Testis (tissue), 3 donors: ENCODE measurements around the gene PHF19. TPM values are rescaled to one million over a fixed set of nuclear protein-coding genes. Genes with fewer than 3 reads are reported as not detected.

Source experiments
- DNase-seq: peaks from one replicate; pipeline ENCODE4 v3.0.0-alpha.2; 2019
- H3K27ac ChIP-seq, 2 donors: fragments of 200-600 bp; sonication (generic); one replicate each; pipeline ENCODE4 v1.5.1; 2019
- H3K27me3 ChIP-seq: fragments of 200-600 bp; sonication (generic); one replicate; pipeline ENCODE4 v1.5.1; 2019
- H3K36me3 ChIP-seq: fragments of 200-600 bp; sonication (generic); one replicate; pipeline ENCODE4 v1.5.1; 2017; ENCODE audit warnings: low read depth; ENCODE audit errors: missing control alignments
- H3K4me1 ChIP-seq: fragments of 200-600 bp; sonication (generic); one replicate; pipeline ENCODE4 v1.5.1; 2019
- H3K4me3 ChIP-seq, 2 donors: fragments of 200-600 bp; sonication (generic); one replicate each; pipeline ENCODE4 v1.5.1; 2017 to 2019
- H3K9me3 ChIP-seq: fragments of 200-600 bp; sonication (generic); one replicate; pipeline ENCODE4 v1.5.1; 2017
- CTCF ChIP-seq, 3 experiments: fragments of 450-650 bp in 2 of 3; fragments of 200-600 bp in 1 of 3; sonication (generic) in 1 of 3; IDR thresholded peaks; one replicate each; pipeline ENCODE4 v1.5.1; 2016 to 2019; ENCODE audit warnings: antibody characterized with exemption in 3 of 3, mild to moderate bottlenecking in 2 of 3, moderate library complexity in 1 of 3
- POLR2A ChIP-seq: fragments of 450-650 bp; IDR thresholded peaks from one replicate; pipeline ENCODE4 v1.6.1; 2017; ENCODE audit warnings: antibody characterized with exemption, mild to moderate bottlenecking, moderate library complexity
- WGBS, 2 donors: methylation state at CpG; one replicate each; pipeline ENCODE4 v1.1.5; 2018; 5-methylcytosine and 5-hydroxymethylcytosine counted together
- intact Hi-C: fragments of 100-400 bp; cut with DNase I; formaldehyde crosslinking; loops from one replicate; pipeline ENCODE4 v1.15.1; 2023; ENCODE audit warnings: low total_unique reads
- polyA plus RNA-seq: library from polyadenylated mRNA; stranded (reverse); fragments of 350-450 nt; fragmentation: Illumina TruSeq; extraction: RNeasy Lipid Tissue Mini Kit (QIAGEN cat#74804); gene quantifications from one replicate; pipeline ENCODE4 v1.2.3, GENCODE V29; 2014; ENCODE audit warnings: low read depth, low replicate concordance; ENCODE audit not compliant: insufficient read depth
- total RNA-seq, 2 donors: library from RNA; depleted of rRNA; stranded (reverse); fragments of >200 nt; gene quantifications; one replicate each; pipeline ENCODE4 v1.2.3, GENCODE V29; 2016

The PHF19 gene
- total and polyA plus RNA-seq, 3 donors from 2014 or later = 28.5 to 41.7 (median 40.3) TPM

GRCh38 chr9:120899490-120900068 lies 22.6 kb upstream of the PHF19 start:
- WGBS, 2 donors = 82 to 96% methylated on average over 5 to 6 of the region's 6 CpGs
- Histone ChIP-seq H3K9me3 (no peaks in the 10 kb centered on the region), H3K27ac (no peak overlapping the region), H3K4me1 (peaks cover 13% of the 10 kb centered on the region), H3K27me3 (no peaks in the 10 kb centered on the region), H3K4me3 (no peak overlapping the region), H3K36me3 (no peaks in the 10 kb centered on the region)
- intact Hi-C loops = no loop called here
- TF ChIP-seq CTCF (IDR thresholded peaks at IDR 0.05) (no peak), POLR2A (no peak)
- no peak for DNase-seq

GRCh38 chr9:120898396-120898795 lies 21.4 kb upstream of the PHF19 start:
- Histone ChIP-seq H3K27ac (no peak overlapping the region), H3K36me3 (no peaks in the 10 kb centered on the region), H3K27me3 (no peaks in the 10 kb centered on the region), H3K4me3 (no peak overlapping the region), H3K4me1 (peaks cover 20% of the 10 kb centered on the region), H3K9me3 (no peaks in the 10 kb centered on the region)
- intact Hi-C loops = no loop called here
- WGBS, 2 donors = 65 to 69% methylated on average over 3 of the region's 3 CpGs
- no peak for TF ChIP-seq POLR2A
- DNase-seq = no peak

- H3K4me3 ChIP-seq = no peak overlapping the region
- WGBS, 2 donors = 89 to 94% methylated on average over 2 of the region's 2 CpGs
- TF ChIP-seq POLR2A = no peak
- no peak for TF ChIP-seq CTCF (IDR thresholded peaks at IDR 0.05)
- H3K4me1 ChIP-seq = peaks cover 20% of the 10 kb centered on the region
- H3K36me3 ChIP-seq = no peaks in the 10 kb centered on the region
- H3K9me3 ChIP-seq = no peaks in the 10 kb centered on the region
- no peak overlapping the region for H3K27ac ChIP-seq
- intact Hi-C loops = no loop called here
- H3K27me3 ChIP-seq = no peaks in the 10 kb centered on the region
- no peak for DNase-seq
Observed at GRCh38 chr9:120895951-120896350, 19.0 kb upstream of the PHF19 start.

GRCh38 chr9:120894321-120895148 lies 17.5 kb upstream of the PHF19 start:
- Histone ChIP-seq H3K27me3 (no peaks in the 10 kb centered on the region), H3K4me1 (peaks cover 20% of the 10 kb centered on the region), H3K27ac (peak overlapping the region; percentile 46 to 76), H3K36me3 (no peaks in the 10 kb centered on the region), H3K9me3 (no peaks in the 10 kb centered on the region), H3K4me3 (peak overlapping the region; percentile 19 to 27)
- 12 to 18% methylated on average over 19 to 63 of the region's 63 CpGs for WGBS, 2 donors
- intact Hi-C loops = no loop called here
- peak; percentile 41 for DNase-seq
- TF ChIP-seq CTCF (IDR thresholded peaks at IDR 0.05) (no peak), POLR2A (no peak)

- no peak overlapping the region for H3K4me3 ChIP-seq
Observed at GRCh38 chr9:120893611-120894307, 16.8 kb upstream of the PHF19 start.

More at GRCh38 chr9:120893611-120894307, 16.8 kb upstream of the PHF19 start:
- WGBS, 2 donors = 66 to 81% methylated on average over 11 to 13 of the region's 13 CpGs
- intact Hi-C loops = no loop called here
- Histone ChIP-seq H3K9me3 (no peaks in the 10 kb centered on the region), H3K27me3 (no peaks in the 10 kb centered on the region), H3K4me1 (peaks cover 20% of the 10 kb centered on the region), H3K36me3 (no peaks in the 10 kb centered on the region), H3K27ac (peak overlapping the region; percentile 46 to 76)
- no peak for DNase-seq
- TF ChIP-seq CTCF (IDR thresholded peaks at IDR 0.05) = no peak
- no peak for TF ChIP-seq POLR2A
